ENCODE results near the gene PRAMEF10.
"Not testable (repeated sequence)": the region's sequence is repeated elsewhere in the genome, so short reads cannot be mapped to it uniquely, and the experiment has no call there.

Gene PRAMEF10, protein sequence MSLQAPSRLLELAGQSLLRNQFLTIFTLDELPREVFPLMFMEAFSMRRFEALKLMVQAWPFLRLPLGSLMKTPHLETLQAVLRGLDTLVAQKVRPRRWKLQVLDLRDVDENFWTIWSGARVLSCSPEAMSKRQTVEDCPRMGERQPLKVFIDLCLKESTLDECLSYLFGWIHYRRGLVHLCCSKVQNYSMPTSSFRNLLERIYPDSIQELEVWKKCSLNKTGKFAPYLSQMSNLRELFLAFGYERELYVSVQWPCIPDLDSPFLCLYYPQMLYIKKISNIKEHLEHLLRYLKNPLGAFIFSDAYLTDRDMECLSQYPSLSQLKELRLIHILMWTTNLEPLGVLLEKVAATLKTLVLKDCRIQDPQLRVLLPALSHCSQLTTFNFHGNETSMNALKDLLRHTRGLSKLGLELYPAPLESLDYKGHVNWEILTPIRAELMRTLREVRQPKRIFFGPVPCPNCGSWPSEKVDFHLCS
- 0 to 0.33 (median 0) reads per million in 17 experiments for total RNA-seq

DNA sequence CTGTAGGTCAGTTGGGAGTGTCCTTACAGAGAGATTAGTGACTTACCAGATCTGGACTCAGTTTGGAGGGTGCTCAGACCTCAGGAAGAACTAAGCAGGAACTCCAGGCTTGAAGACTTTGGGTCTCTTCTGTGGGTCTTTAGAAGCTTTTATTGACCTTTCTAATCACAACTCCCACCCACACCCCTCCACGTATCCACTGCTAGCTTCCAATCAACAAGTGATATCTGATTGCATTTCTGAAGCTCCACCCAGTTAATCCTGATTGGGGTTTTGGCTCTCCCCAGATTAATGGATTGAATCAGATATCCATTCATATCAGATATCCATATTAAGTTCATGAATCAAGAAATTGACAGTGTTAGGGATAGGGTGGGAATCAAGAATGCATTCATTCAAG, at the start of gene PRAMEF10:
Gene PRAMEF10 (minus strand): TSS at position 101 of the 400 bp plus-strand sequence. CDS start 2,423 bp downstream, outside the sequence.
- not testable (repeated sequence) for DNase-seq

DNA sequence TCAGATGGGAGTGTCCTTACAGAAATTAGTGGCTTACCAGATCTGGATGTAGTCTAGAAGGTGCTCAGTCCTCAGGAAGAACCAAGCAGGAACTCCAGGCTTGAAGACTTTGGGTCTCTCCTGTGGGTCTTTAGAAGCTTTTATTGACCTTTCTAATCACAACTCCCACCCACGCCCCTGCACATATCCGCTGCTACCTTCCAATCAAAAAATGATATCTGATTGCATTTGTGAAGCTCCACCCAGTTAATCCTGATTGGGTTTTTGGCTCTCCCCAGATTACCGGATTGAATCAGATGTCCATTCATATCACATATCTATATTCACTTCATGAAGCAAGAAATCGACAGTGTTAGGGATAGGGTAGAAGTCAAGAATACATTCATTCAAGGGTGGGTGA, 49.4 kb upstream of the PRAMEF10 start, which contains the start of gene PRAMEF6:
Gene PRAMEF6 (minus strand): TSS at position 101 of the 400 bp plus-strand sequence. CDS start 5,062 bp downstream, outside the sequence.
- not testable (repeated sequence) for DNase-seq

GRCh38 chr1:12924368-12924767, 26.3 kb upstream of the PRAMEF10 start:
- peak in 1 of 4 experiments; percentile 1 for DNase-seq

GRCh38 chr1:12921749-12922148, 23.7 kb upstream of the PRAMEF10 start:
- DNase-seq: not testable (repeated sequence)

- DNase-seq: not testable (repeated sequence)
Measured at GRCh38 chr1:12916310-12916709, 18.2 kb upstream of the PRAMEF10 start, which contains the start of gene PRAMEF7. Gene PRAMEF7, plus strand, starts transcription at chr1:12916610. Its CDS starts 1,083 bp downstream, at chr1:12917693.

GRCh38 chr1:12903793-12904572, 5.9 kb upstream of the PRAMEF10 start:
- DNase-seq: not testable (repeated sequence)

- DNase-seq: not testable (repeated sequence)
Measured at GRCh38 chr1:12899186-12899585, 1.1 kb upstream of the PRAMEF10 start.

DNA sequence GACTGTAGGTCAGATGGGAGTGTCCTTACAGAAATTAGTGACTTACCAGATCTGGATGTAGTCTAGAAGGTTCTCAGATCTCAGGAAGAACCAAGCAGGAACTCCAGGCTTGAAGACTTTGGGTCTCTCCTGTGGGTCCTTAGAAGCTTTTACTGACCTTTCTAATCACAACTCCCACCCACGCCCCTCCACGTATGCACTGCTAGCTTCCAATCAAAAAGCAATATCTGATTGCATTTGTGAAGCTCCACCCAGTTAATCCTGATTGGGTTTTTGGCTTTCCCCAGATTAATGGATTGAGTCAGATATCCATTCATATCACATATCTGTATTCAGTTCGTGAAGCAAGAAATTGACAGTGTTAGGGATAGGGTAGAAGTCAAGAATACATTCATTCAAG, 12.0 kb downstream of the PRAMEF10 start, which contains the start of gene PRAMEF4:
Gene PRAMEF4 (minus strand): TSS at position 101 of the 400 bp plus-strand sequence. CDS start 2,807 bp downstream, outside the sequence.
- DNase-seq: not testable (repeated sequence)

- not testable (repeated sequence) for DNase-seq
Measured at GRCh38 chr1:12878453-12878852, 19.6 kb downstream of the PRAMEF10 start.

DNA sequence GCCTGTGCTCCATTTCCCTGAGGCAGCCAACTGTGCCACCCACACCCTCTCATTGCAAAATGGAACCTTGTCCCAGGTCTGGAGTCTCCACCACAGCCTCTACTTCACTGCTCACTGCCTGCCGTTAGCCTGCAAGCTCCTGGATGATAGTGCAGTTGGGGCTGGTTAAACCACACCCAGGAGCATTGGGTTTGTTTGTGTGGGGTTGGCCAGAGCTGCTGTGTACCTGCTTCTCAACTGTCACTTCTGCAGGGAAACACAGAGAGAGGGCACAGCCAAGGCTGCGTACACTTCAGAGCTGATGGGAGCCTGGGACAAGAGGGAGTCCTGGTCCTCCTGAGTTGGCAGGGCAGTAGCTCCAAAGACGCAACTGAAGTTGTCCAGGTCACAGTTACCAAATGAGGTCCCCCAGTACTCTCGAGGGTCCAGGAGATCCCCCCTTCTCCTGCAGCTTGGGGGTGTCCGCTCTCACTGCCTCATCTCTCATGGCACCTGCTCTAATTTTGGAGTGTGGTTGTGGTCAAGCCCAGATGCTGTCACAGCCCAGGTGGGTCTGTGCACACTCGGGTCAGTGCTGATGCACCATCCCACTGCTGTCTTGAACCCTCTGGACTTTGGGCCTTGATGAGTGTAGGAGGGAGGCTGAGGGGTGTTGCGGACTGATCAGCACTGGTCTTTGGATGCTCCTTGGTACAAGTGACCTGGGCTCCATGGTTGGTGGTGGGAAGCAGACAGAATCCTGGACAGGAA, 34.8 kb downstream of the PRAMEF10 start:
- DNase-seq: not testable (repeated sequence)

- DNase-seq: not testable (repeated sequence)
Measured at GRCh38 chr1:12856786-12857185, 41.3 kb downstream of the PRAMEF10 start, which contains the start of gene PRAMEF2. Gene PRAMEF2, plus strand, starts transcription at chr1:12857086. Its CDS starts 1,924 bp downstream, at chr1:12859010.

DNA sequence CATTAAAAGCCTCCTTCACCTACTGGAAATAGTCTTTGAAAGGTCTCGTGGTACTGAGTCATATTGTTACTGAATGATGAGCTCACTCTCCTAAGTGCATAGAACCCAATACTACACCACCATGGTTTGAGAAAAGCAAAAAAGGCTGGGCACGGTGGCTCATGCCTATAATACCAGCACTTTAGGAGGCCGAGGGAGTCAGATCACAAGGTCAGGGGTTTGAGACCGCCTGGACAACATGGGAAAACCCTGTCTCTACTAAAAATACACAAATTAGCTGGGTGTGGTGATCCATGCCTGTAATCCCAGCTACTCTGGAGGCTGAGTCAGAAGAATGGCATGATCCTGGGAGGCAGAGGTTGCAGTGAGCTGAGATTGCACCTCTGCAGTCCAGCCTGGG, 46.3 kb downstream of the PRAMEF10 start:
- peak in 1 of 4 experiments; percentile 9 for DNase-seq

GRCh38 chr1:12848620-12849019, 49.5 kb downstream of the PRAMEF10 start, which contains the start of gene HNRNPCL1:
Gene HNRNPCL1, minus strand, starts transcription at chr1:12848720. Its CDS starts 431 bp downstream, at chr1:12848289.
- DNase-seq: not testable (repeated sequence)
